H1 (cell line): ENCODE data around the gene SOX10. TPM values are rescaled to one million over a fixed set of nuclear protein-coding genes. Genes with fewer than 3 reads are reported as not detected.

ENCODE experiments used
- CTCF ChIA-PET: fragments of 300-600 bp; sonication (Branson Sonifier 250); formaldehyde crosslinking; loops from one replicate; lab custom pipeline; 2021; ENCODE audit not compliant: partially characterized antibody; lab: Charles Lee
- POLR2A ChIA-PET: fragments of 300-600 bp; sonication (Branson Sonifier 250); formaldehyde crosslinking; loops from one replicate; lab custom pipeline; 2021; ENCODE audit warnings: inconsistent platforms; ENCODE audit not compliant: partially characterized antibody; lab: Charles Lee
- DNase-seq, 2 experiments: peaks; one replicate each; pipeline versions ENCODE4 v3.0.0 to v3.0.0-alpha.2; 2010 to 2022; ENCODE audit warnings: low spot score in 2 of 2, low read depth in 1 of 2, mixed read lengths in 1 of 2
- FAIRE-seq: peaks from 2 replicates; lab custom pipeline; 2011; peaks lifted over from hg19 to GRCh38; lab: Jason Lieb, UNC
- H2AFZ ChIP-seq: 2 replicates; pipeline ENCODE4 v1.8.1; 2012; ENCODE audit warnings: low read length, inconsistent platforms
- H2AK5ac ChIP-seq: 2 replicates; pipeline ENCODE4 v1.6.1; 2013; ENCODE audit warnings: low read depth, low read length
- H2BK120ac ChIP-seq: replicated peaks from 2 replicates; pipeline ENCODE3; 2013; ENCODE audit warnings: low read depth, low read length, inconsistent platforms
- H2BK12ac ChIP-seq: 2 replicates; pipeline ENCODE4 v1.6.1; 2013; ENCODE audit warnings: low read depth, low read length
- H2BK15ac ChIP-seq: 2 replicates; pipeline ENCODE4 v1.6.1; 2013; ENCODE audit warnings: low read length
- H2BK20ac ChIP-seq: 2 replicates; pipeline ENCODE4 v1.6.1; 2013; ENCODE audit warnings: low read length
- H2BK5ac ChIP-seq: 2 replicates; pipeline ENCODE4 v1.6.1; 2013; ENCODE audit warnings: low read depth, low read length
- H3K14ac ChIP-seq: 2 replicates; pipeline ENCODE4 v1.6.1; 2013; ENCODE audit warnings: inconsistent platforms; ENCODE audit not compliant: insufficient read length
- H3K18ac ChIP-seq: 2 replicates; pipeline ENCODE4 v1.6.1; 2013; ENCODE audit warnings: low read length; ENCODE audit errors: extremely low read depth
- H3K23ac ChIP-seq: 2 replicates; pipeline ENCODE4 v1.6.1; 2013; ENCODE audit warnings: inconsistent platforms; ENCODE audit not compliant: insufficient read length
- H3K23me2 ChIP-seq: 2 replicates; pipeline ENCODE4 v1.6.1; 2013; ENCODE audit warnings: low read depth, low read length
- H3K27ac ChIP-seq: 2 replicates; pipeline ENCODE4 v1.6.1; 2011; ENCODE audit warnings: low read depth, low read length, inconsistent platforms
- H3K27me3 ChIP-seq, 4 experiments: replicated peaks in 1 of 4; 1 replicate in 1 of 4; 2 replicates in 3 of 4; pipeline versions ENCODE4 v1.6.1 to v1.8.1; 2011 to 2013; ENCODE audit warnings: low read length in 3 of 4, mild to moderate bottlenecking in 3 of 4, inconsistent platforms in 2 of 4, mixed read lengths in 2 of 4, moderate library complexity in 1 of 4; ENCODE audit not compliant: control insufficient read depth in 3 of 4, insufficient read depth in 3 of 4; ENCODE audit errors: extremely low read depth in 1 of 4
- H3K36me3 ChIP-seq, 4 experiments: 2 replicates each; pipeline versions ENCODE4 v1.6.1 to v1.8.1; 2011 to 2013; ENCODE audit warnings: mild to moderate bottlenecking in 4 of 4, low read length in 3 of 4, moderate library complexity in 2 of 4, control low read depth in 1 of 4, inconsistent platforms in 1 of 4; ENCODE audit not compliant: insufficient read depth in 4 of 4, control insufficient read depth in 2 of 4
- H3K4ac ChIP-seq: replicated peaks from 2 replicates; pipeline ENCODE3; 2013; ENCODE audit warnings: low read length, low read depth, mixed read lengths, inconsistent platforms; ENCODE audit not compliant: insufficient read length
- H3K4me1 ChIP-seq, 4 experiments: replicated peaks in 1 of 4; 1 replicate in 1 of 4; 2 replicates in 3 of 4; pipeline versions ENCODE4 v1.6.1 to v1.8.1; 2011 to 2013; ENCODE audit warnings: low read length in 3 of 4, inconsistent platforms in 2 of 4, mixed read lengths in 1 of 4; ENCODE audit not compliant: insufficient read depth in 4 of 4, control insufficient read depth in 3 of 4
- H3K4me2 ChIP-seq, 2 experiments: 2 replicates each; pipeline versions ENCODE4 v1.6.1 to v1.8.1; 2011 to 2013; ENCODE audit warnings: low read depth in 2 of 2, low read length in 2 of 2, control low read depth in 1 of 2, inconsistent platforms in 1 of 2, mild to moderate bottlenecking in 1 of 2; ENCODE audit not compliant: insufficient read depth in 1 of 2
- H3K4me3 ChIP-seq, 4 experiments: fragments of 200-600, 300-600 bp in 1 of 4; sonication (generic), shearing (Covaris generic), sonication (Bioruptor Twin) in 1 of 4; 2 replicates each; pipeline versions ENCODE4 v1.5.1 to v1.8.1; 2011 to 2016; ENCODE audit warnings: low read length in 4 of 4, low read depth in 3 of 4, control low read depth in 2 of 4, inconsistent platforms in 2 of 4, mild to moderate bottlenecking in 2 of 4, mixed read lengths in 1 of 4, moderate library complexity in 1 of 4; ENCODE audit not compliant: insufficient read depth in 2 of 4; ENCODE audit errors: extremely low read depth in 1 of 4
- H3K56ac ChIP-seq: replicated peaks from 2 replicates; pipeline ENCODE3; 2013; ENCODE audit warnings: low read depth, mild to moderate bottlenecking, mixed read lengths, low read length, inconsistent platforms; ENCODE audit not compliant: insufficient read length
- H3K79me1 ChIP-seq: 2 replicates; pipeline ENCODE4 v1.6.1; 2013; ENCODE audit warnings: low read depth, low read length, control low read depth
- H3K79me2 ChIP-seq, 2 experiments: 2 replicates each; pipeline versions ENCODE4 v1.6.1 to v1.8.1; 2012 to 2013; ENCODE audit warnings: low read length in 2 of 2, mild to moderate bottlenecking in 2 of 2, inconsistent platforms in 1 of 2; ENCODE audit not compliant: insufficient read depth in 2 of 2, control insufficient read depth in 1 of 2
- H3K9ac ChIP-seq, 4 experiments: replicated peaks in 1 of 4; 1 replicate in 1 of 4; 2 replicates in 3 of 4; pipeline versions ENCODE4 v1.6.1 to v1.8.1; 2011 to 2013; ENCODE audit warnings: low read depth in 3 of 4, low read length in 3 of 4, control low read depth in 2 of 4, mild to moderate bottlenecking in 2 of 4, moderate library complexity in 2 of 4, inconsistent platforms in 1 of 4; ENCODE audit errors: extremely low read depth in 1 of 4
- H3K9me3 ChIP-seq, 2 experiments: 2 replicates each; pipeline versions ENCODE4 v1.6.1 to v1.8.1; 2012 to 2013; ENCODE audit warnings: mild to moderate bottlenecking in 2 of 2, moderate library complexity in 2 of 2, control low read depth in 1 of 2, inconsistent platforms in 1 of 2, low read depth in 1 of 2, low read length in 1 of 2, mixed read lengths in 1 of 2; ENCODE audit not compliant: insufficient read depth in 2 of 2
- H4K20me1 ChIP-seq, 2 experiments: replicated peaks in 1 of 2; 2 replicates each; pipeline versions ENCODE3 to v1.8.1; 2011 to 2013; ENCODE audit warnings: inconsistent platforms in 2 of 2, low read length in 2 of 2, mild to moderate bottlenecking in 1 of 2; ENCODE audit not compliant: insufficient read depth in 2 of 2, control insufficient read depth in 1 of 2
- H4K5ac ChIP-seq: 2 replicates; pipeline ENCODE4 v1.6.1; 2013; ENCODE audit warnings: low read length, low read depth, mixed read lengths, inconsistent platforms; ENCODE audit not compliant: insufficient read length
- H4K8ac ChIP-seq: 2 replicates; pipeline ENCODE4 v1.8.0; 2013; ENCODE audit warnings: mild to moderate bottlenecking, moderate library complexity, low read length, inconsistent platforms; ENCODE audit not compliant: insufficient read depth; ENCODE audit errors: extremely low read depth
- H4K91ac ChIP-seq: replicated peaks from 2 replicates; pipeline ENCODE3; 2013; ENCODE audit warnings: low read length, mixed read lengths, inconsistent platforms; ENCODE audit not compliant: insufficient read length
- BCL11A ChIP-seq, 2 experiments: IDR thresholded peaks; one replicate each; pipeline ENCODE4 v1.6.1; 2011; ENCODE audit warnings: low read depth in 2 of 2, low read length in 2 of 2, mild to moderate bottlenecking in 2 of 2
- BRCA1 ChIP-seq: IDR thresholded peaks from 2 replicates; pipeline ENCODE4 v1.6.1; 2012; ENCODE audit warnings: low read depth, low read length, improper control_type of control experiment
- CTBP2 ChIP-seq: IDR thresholded peaks from 2 replicates; pipeline ENCODE4 v1.7.0; 2011; ENCODE audit warnings: borderline replicate concordance, mild to moderate bottlenecking, moderate library complexity, mixed read lengths, low read length; ENCODE audit not compliant: insufficient read depth, insufficient read length
- CTCF ChIP-seq, 3 experiments: IDR thresholded peaks; 1 replicate in 2 of 3; 2 replicates in 1 of 3; pipeline versions ENCODE4 v1.5.1 to v1.6.1; 2011; ENCODE audit warnings: low read length in 3 of 3, mild to moderate bottlenecking in 3 of 3, inconsistent platforms in 2 of 3, low read depth in 1 of 3, moderate library complexity in 1 of 3; ENCODE audit not compliant: insufficient read depth in 1 of 3; ENCODE audit errors: control extremely low read depth in 1 of 3
- EGR1 ChIP-seq: IDR thresholded peaks from 2 replicates; pipeline ENCODE4 v1.6.1; 2011; ENCODE audit warnings: low read depth, low read length, borderline replicate concordance
- EP300 ChIP-seq, 2 experiments: IDR thresholded peaks; 1 replicate in 1 of 2; 2 replicates in 1 of 2; pipeline ENCODE4 v1.6.1; 2011 to 2012; ENCODE audit warnings: low read depth in 2 of 2, low read length in 2 of 2, mild to moderate bottlenecking in 2 of 2, borderline replicate concordance in 1 of 2, inconsistent platforms in 1 of 2, moderate library complexity in 1 of 2
- FOSL1 ChIP-seq: IDR thresholded peaks from 2 replicates; pipeline ENCODE4 v1.6.1; 2011; ENCODE audit warnings: mild to moderate bottlenecking, low read depth, low read length, moderate library complexity; ENCODE audit not compliant: insufficient read depth
- MAX ChIP-seq: IDR thresholded peaks from 2 replicates; pipeline ENCODE4 v1.6.1; 2012; ENCODE audit warnings: inconsistent platforms
- RFX5 ChIP-seq: IDR thresholded peaks from 2 replicates; pipeline ENCODE4 v1.6.1; 2011; ENCODE audit warnings: low read depth, low read length, improper control_type of control experiment, borderline replicate concordance
- SP1 ChIP-seq: IDR thresholded peaks from 2 replicates; pipeline ENCODE4 v1.6.1; 2011; ENCODE audit warnings: low read depth, low read length
- TEAD4 ChIP-seq: IDR thresholded peaks from 2 replicates; pipeline ENCODE4 v1.6.1; 2012; ENCODE audit warnings: low read depth, low read length, inconsistent platforms, mixed read lengths
- WGBS, 2 experiments: shearing (Covaris generic) in 1 of 2; methylation state at CpG; one replicate each; pipeline versions ENCODE4 v1.1.6 to v1.1.7; 2013 to 2015; ENCODE audit warnings: low lambda C conversion rate in 2 of 2, mixed read lengths in 2 of 2, inconsistent platforms in 1 of 2, low coverage in 1 of 2, missing lambda C conversion rate in 1 of 2; ENCODE audit not compliant: insufficient replicate concordance in 2 of 2, insufficient coverage in 1 of 2, insufficient read length in 1 of 2; ENCODE audit errors: extremely low coverage in 1 of 2, missing lambda C conversion rate in 1 of 2; 5-methylcytosine and 5-hydroxymethylcytosine counted together
- polyA plus RNA-seq, 7 experiments: library from polyadenylated mRNA; depleted of rRNA in 3 of 7; stranded (reverse) in 5 of 7; unstranded in 2 of 7; fragments of >200 nt in 5 of 7; fragments of 200-250 nt in 2 of 7; gene quantifications; 1 replicate in 5 of 7; 2 replicates in 1 of 7; 4 replicates in 1 of 7; pipeline versions ENCODE4 v1.2.1 to v1.2.3, GENCODE V29; 2011 to 2013; ENCODE audit warnings: missing spikeins in 2 of 7, mixed read lengths in 2 of 7
- total RNA-seq: library from RNA; stranded (reverse); fragmentation: NEBNext Ultra II Directional; extraction: Animal tissue kit (Norgen Biotek cat#: 25700); gene quantifications from 2 replicates; pipeline ENCODE4 v1.2.1, GENCODE V29; 2021

SOX10 gene
- total and polyA plus RNA-seq, 2 of the 8 experiments (the other 6 are each of a cell fraction or from before 2014, with no cell fraction given), result 2.7 TPM

- H3K56ac ChIP-seq, result no peak overlapping the region
- no peak for FAIRE-seq
- H3K27me3 ChIP-seq, result no peaks in the 10 kb centered on the region
- no peak overlapping the region for H2AK5ac ChIP-seq
- H2AFZ ChIP-seq, result no peak overlapping the region
- H3K9me3 ChIP-seq, result no peaks in the 10 kb centered on the region
- H3K14ac ChIP-seq, result no peak overlapping the region
- 98% methylated on average over 4 of the region's 4 CpGs; no CpG with 5 or more reads in 1 of the 2 experiments for WGBS, 2 experiments
- H3K23ac ChIP-seq, result no peak overlapping the region
- H3K4me2 ChIP-seq, result no peak overlapping the region
- no peak overlapping the region for H3K27ac ChIP-seq
- H4K20me1 ChIP-seq, result peaks cover 0 to 6% of the 10 kb centered on the region in 2 experiments
- H2BK120ac ChIP-seq, result no peak overlapping the region
- no peak overlapping the region for H3K18ac ChIP-seq
- H2BK20ac ChIP-seq, result no peak overlapping the region
- H4K91ac ChIP-seq, result no peak overlapping the region
- no peak overlapping the region for H2BK15ac ChIP-seq
- H4K5ac ChIP-seq, result no peak overlapping the region
- H2BK5ac ChIP-seq, result no peak overlapping the region
- ChIA-PET CTCF (interaction anchor here (0.7 to 3.0 kb wide), 3 partner anchors 10 to 143 kb away, joined by 3 to 13 read pairs (median 5); no protein-coding TSS in a partner anchor), POLR2A (interaction anchor here (0.9 kb wide), 1 partner anchor 21 kb away, joined by 3 read pairs; no protein-coding TSS in a partner anchor)
- no peak overlapping the region for H3K9ac ChIP-seq
- H2BK12ac ChIP-seq, result no peak overlapping the region
- no peak overlapping the region for H3K4ac ChIP-seq
- no peak overlapping the region for H4K8ac ChIP-seq
- peaks cover 2% of the 10 kb centered on the region; the same call in 1 of the 2 replicates for H3K23me2 ChIP-seq
- H3K79me2 ChIP-seq, result peaks cover 0 to 5% of the 10 kb centered on the region in 2 experiments; a peak in 1 of 4 replicates
- peaks cover 16 to 48% (median 40%) of the 10 kb centered on the region in 4 experiments for H3K36me3 ChIP-seq
- no peaks in the 10 kb centered on the region for H3K4me1 ChIP-seq
- DNase-seq, result no peak
- peaks cover 7% of the 10 kb centered on the region for H3K79me1 ChIP-seq
- H3K4me3 ChIP-seq, result no peak overlapping the region
- no peak for TF ChIP-seq BRCA1
- no peak for TF ChIP-seq TEAD4
- TF ChIP-seq EGR1, result no peak
- TF ChIP-seq RFX5, result no peak
- no peak for TF ChIP-seq MAX
- TF ChIP-seq EP300 (IDR thresholded peaks at IDR 0.05; ENCODE audit: borderline replicate concordance in 1 of 2, low read depth in 2 of 2, low read length in 2 of 2), result no peak
- TF ChIP-seq BCL11A (IDR thresholded peaks at IDR 0.05; ENCODE audit: low read depth in 2 of 2, low read length in 2 of 2), result no peak
- no peak for TF ChIP-seq SP1
- no peak for TF ChIP-seq CTCF (IDR thresholded peaks at IDR 0.05; ENCODE audit: control extremely low read depth in 1 of 3, insufficient read depth in 1 of 3, low read depth in 1 of 3, low read length in 3 of 3)
- no peak for TF ChIP-seq FOSL1
- no peak for TF ChIP-seq CTBP2
Measured at GRCh38 chr22:37961062-37961461, 23.3 kb downstream of the SOX10 start.
